ENCODE data around the gene SH3TC1.

DNA sequence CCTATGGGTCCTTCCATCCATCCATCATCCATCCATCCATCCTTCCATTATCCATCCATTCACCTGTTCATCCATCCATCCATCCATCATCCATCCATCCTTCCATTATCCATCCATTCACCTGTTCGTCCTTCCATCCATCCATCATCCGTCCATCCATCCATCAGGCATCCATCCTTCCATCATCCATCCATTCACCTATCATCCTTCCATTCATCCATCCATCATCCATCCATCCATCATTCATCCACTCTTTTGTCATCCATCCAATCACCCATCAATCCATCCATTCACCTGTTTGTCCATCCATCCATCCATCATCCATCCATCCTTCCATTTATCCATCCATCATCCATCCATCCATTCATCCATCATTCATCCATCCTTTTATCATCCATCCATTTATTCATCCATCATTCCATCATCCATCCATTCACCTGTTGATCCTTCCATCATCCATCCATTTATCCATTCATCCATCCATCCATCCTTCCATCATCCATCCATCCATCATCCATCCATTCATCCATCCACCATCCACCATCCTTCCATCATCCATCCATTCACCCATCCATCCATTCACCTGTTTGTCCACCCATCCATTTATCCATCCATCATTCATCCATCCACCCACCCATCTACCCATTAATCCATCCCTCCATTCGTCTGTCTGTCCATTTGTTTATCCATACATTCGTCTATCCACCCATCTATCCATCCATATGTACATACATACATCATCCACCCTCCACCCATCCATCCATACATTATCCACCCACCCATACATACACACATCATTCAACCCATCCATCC lies 34.8 kb downstream of the SH3TC1 start:
- TF ChIP-seq TEF (CRISPR knock-in tag; IDR thresholded peaks at IDR 0.05) (no peak), SIX4 (CRISPR knock-in tag; IDR thresholded peaks at IDR 0.05) (no peak), ZNF383 (CRISPR knock-in tag; IDR thresholded peaks at IDR 0.05; ENCODE audit: borderline replicate concordance) (no peak), SMC3 (IDR thresholded peaks at IDR 0.05; ENCODE audit: low read length) (no peak), ATF4 (CRISPR knock-in tag; IDR thresholded peaks at IDR 0.05) (no peak), TAF1 (CRISPR knock-in tag; IDR thresholded peaks at IDR 0.05) (no peak), HDAC2 (CRISPR knock-in tag; IDR thresholded peaks at IDR 0.05) (no peak), CTCF (CRISPR knock-in tag; IDR thresholded peaks at IDR 0.05) (no peak), ZNF552 (CRISPR knock-in tag; IDR thresholded peaks at IDR 0.05; ENCODE audit: borderline replicate concordance) (no peak)
- TF ChIP-seq, protein P1, sequence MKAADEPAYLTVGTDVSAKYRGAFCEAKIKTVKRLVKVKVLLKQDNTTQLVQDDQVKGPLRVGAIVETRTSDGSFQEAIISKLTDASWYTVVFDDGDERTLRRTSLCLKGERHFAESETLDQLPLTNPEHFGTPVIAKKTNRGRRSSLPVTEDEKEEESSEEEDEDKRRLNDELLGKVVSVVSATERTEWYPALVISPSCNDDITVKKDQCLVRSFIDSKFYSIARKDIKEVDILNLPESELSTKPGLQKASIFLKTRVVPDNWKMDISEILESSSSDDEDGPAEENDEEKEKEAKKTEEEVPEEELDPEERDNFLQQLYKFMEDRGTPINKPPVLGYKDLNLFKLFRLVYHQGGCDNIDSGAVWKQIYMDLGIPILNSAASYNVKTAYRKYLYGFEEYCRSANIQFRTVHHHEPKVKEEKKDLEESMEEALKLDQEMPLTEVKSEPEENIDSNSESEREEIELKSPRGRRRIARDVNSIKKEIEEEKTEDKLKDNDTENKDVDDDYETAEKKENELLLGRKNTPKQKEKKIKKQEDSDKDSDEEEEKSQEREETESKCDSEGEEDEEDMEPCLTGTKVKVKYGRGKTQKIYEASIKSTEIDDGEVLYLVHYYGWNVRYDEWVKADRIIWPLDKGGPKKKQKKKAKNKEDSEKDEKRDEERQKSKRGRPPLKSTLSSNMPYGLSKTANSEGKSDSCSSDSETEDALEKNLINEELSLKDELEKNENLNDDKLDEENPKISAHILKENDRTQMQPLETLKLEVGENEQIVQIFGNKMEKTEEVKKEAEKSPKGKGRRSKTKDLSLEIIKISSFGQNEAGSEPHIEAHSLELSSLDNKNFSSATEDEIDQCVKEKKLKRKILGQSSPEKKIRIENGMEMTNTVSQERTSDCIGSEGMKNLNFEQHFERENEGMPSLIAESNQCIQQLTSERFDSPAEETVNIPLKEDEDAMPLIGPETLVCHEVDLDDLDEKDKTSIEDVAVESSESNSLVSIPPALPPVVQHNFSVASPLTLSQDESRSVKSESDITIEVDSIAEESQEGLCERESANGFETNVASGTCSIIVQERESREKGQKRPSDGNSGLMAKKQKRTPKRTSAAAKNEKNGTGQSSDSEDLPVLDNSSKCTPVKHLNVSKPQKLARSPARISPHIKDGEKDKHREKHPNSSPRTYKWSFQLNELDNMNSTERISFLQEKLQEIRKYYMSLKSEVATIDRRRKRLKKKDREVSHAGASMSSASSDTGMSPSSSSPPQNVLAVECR (CRISPR knock-in tag; IDR thresholded peaks at IDR 0.05; ENCODE audit: borderline replicate concordance): no peak

All from HepG2 (cell line).